ENCODE measurements around the gene STX3. TPM values are rescaled to one million over a fixed set of nuclear protein-coding genes. Genes with fewer than 3 reads are reported as not detected.

Gene STX3
- total and polyA plus RNA-seq, 2 of the 13 experiments (the other 11 are each of a cell fraction or from before 2014, with no cell fraction given) = 16.5 to 24.0 TPM

DNA sequence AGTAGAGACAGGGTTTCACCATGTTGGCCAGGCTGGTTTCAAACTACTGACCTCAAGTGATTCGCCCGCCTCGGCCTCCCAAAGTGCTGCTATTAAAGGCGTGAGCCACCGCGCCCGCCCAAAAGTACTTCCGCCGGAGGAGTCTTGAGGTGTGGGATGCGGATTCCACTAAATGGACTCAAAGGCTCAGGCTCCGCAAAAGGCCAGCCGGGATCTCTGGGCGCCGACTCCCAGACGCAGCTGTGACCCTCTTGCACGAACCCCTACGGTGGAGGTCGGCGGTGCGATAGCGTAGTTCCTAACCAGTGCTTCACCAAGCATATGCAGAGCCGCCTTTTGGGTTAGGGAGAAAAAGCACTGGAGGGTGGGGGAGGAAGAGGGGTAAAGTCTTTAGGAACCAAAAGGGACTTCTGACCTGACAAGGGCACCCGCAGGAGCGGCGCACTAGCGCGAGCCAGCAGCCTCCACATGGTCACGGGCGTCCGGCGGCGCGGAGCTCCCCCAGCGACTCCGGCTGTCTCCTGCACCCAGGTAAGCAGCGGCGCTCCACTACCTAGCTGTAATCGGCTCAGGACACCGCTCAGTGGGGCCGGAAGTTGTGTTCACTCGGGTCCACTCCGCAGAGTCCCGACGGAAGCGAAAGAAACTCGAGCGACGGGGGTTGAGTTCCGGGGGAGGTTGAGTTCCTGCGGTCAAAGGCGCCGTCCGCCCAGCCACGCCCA is 55.2 kb downstream of the STX3 start, which contains the start of gene MRPL16 (continued):
- TF ChIP-seq, protein P1, sequence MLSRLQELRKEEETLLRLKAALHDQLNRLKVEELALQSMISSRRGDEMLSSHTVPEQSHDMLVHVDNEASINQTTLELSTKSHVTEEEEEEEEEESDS (CRISPR knock-in tag; IDR thresholded peaks at IDR 0.05; ENCODE audit: borderline replicate concordance) = no peak
- TF ChIP-seq ZNF296 (CRISPR knock-in tag; conservative IDR thresholded peaks at IDR 0.05) (no peak; the same call in 1 of the 2 replicates), TAF15 (IDR thresholded peaks at IDR 0.05; ENCODE audit: low read depth, low read length, poor library complexity, severe bottlenecking) (no peak), ZZZ3 (CRISPR knock-in tag; IDR thresholded peaks at IDR 0.05; ENCODE audit: borderline replicate concordance) (peak; percentile 84; the same call in 1 of the 2 replicates), ZNF282 (IDR thresholded peaks at IDR 0.05; ENCODE audit: partially characterized antibody) (no peak), ZSCAN22 (CRISPR knock-in tag; IDR thresholded peaks at IDR 0.05) (no peak), ZMAT3 (CRISPR knock-in tag; conservative IDR thresholded peaks at IDR 0.05) (peak; percentile 73; the same call in 1 of the 2 replicates), ZNF703 (CRISPR knock-in tag; IDR thresholded peaks at IDR 0.05; ENCODE audit: borderline replicate concordance) (peak; percentile 78; the same call in 1 of the 2 replicates), MBNL3 (CRISPR knock-in tag; conservative IDR thresholded peaks at IDR 0.05) (no peak), ZSCAN30 (CRISPR knock-in tag; IDR thresholded peaks at IDR 0.05) (no peak; the same call in 1 of the 2 replicates), ZNF672 (CRISPR knock-in tag; IDR thresholded peaks at IDR 0.05) (no peak), ZMYM3 (CRISPR knock-in tag; IDR thresholded peaks at IDR 0.05) (peak; percentile 50), ZNF10 (CRISPR knock-in tag; IDR thresholded peaks at IDR 0.05; ENCODE audit: borderline replicate concordance, low read depth) (no peak), ZNF234 (CRISPR knock-in tag; conservative IDR thresholded peaks at IDR 0.05) (no peak), CHD2 (IDR thresholded peaks at IDR 0.05; ENCODE audit: low read depth, low read length) (no peak), SALL1 (CRISPR knock-in tag; IDR thresholded peaks at IDR 0.05) (peak; percentile 83), ZFX (CRISPR knock-in tag; IDR thresholded peaks at IDR 0.05; ENCODE audit: low read depth) (peak; percentile 73), MYNN (CRISPR knock-in tag; IDR thresholded peaks at IDR 0.05; ENCODE audit: low read depth) (no peak), IRX3 (CRISPR knock-in tag; IDR thresholded peaks at IDR 0.05; ENCODE audit: borderline replicate concordance, low read depth) (no peak), ZNF383 (CRISPR knock-in tag; IDR thresholded peaks at IDR 0.05; ENCODE audit: borderline replicate concordance) (no peak; the same call in 1 of the 2 replicates)
- TF ChIP-seq, protein P2, sequence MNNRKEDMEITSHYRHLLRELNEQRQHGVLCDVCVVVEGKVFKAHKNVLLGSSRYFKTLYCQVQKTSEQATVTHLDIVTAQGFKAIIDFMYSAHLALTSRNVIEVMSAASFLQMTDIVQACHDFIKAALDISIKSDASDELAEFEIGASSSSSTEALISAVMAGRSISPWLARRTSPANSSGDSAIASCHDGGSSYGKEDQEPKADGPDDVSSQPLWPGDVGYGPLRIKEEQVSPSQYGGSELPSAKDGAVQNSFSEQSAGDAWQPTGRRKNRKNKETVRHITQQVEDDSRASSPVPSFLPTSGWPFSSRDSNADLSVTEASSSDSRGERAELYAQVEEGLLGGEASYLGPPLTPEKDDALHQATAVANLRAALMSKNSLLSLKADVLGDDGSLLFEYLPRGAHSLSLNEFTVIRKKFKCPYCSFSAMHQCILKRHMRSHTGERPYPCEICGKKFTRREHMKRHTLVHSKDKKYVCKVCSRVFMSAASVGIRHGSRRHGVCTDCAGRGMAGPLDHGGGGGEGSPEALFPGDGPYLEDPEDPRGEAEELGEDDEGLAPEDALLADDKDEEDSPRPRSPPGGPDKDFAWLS (CRISPR knock-in tag; IDR thresholded peaks at IDR 0.05; ENCODE audit: borderline replicate concordance) = no peak
- TF ChIP-seq, protein P3, sequence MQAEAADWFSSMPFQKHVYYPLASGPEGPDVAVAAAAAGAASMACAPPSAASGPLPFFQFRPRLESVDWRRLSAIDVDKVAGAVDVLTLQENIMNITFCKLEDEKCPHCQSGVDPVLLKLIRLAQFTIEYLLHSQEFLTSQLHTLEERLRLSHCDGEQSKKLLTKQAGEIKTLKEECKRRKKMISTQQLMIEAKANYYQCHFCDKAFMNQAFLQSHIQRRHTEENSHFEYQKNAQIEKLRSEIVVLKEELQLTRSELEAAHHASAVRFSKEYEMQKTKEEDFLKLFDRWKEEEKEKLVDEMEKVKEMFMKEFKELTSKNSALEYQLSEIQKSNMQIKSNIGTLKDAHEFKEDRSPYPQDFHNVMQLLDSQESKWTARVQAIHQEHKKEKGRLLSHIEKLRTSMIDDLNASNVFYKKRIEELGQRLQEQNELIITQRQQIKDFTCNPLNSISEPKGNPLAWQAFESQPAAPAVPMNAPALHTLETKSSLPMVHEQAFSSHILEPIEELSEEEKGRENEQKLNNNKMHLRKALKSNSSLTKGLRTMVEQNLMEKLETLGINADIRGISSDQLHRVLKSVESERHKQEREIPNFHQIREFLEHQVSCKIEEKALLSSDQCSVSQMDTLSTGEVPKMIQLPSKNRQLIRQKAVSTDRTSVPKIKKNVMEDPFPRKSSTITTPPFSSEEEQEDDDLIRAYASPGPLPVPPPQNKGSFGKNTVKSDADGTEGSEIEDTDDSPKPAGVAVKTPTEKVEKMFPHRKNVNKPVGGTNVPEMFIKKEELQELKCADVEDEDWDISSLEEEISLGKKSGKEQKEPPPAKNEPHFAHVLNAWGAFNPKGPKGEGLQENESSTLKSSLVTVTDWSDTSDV (CRISPR knock-in tag; IDR thresholded peaks at IDR 0.05) = no peak
- TF ChIP-seq, protein P4, sequence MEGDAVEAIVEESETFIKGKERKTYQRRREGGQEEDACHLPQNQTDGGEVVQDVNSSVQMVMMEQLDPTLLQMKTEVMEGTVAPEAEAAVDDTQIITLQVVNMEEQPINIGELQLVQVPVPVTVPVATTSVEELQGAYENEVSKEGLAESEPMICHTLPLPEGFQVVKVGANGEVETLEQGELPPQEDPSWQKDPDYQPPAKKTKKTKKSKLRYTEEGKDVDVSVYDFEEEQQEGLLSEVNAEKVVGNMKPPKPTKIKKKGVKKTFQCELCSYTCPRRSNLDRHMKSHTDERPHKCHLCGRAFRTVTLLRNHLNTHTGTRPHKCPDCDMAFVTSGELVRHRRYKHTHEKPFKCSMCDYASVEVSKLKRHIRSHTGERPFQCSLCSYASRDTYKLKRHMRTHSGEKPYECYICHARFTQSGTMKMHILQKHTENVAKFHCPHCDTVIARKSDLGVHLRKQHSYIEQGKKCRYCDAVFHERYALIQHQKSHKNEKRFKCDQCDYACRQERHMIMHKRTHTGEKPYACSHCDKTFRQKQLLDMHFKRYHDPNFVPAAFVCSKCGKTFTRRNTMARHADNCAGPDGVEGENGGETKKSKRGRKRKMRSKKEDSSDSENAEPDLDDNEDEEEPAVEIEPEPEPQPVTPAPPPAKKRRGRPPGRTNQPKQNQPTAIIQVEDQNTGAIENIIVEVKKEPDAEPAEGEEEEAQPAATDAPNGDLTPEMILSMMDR (CRISPR knock-in tag; IDR thresholded peaks at IDR 0.05) = peak; percentile 61
